Body of pancreas (tissue), 4 donors: ENCODE data around the gene CNIH1.

Source experiments
- CTCF ChIP-seq, 7 experiments: fragments of 450-650 bp in 4 of 7; fragments of 200-600 bp in 3 of 7; sonication (generic) in 3 of 7; IDR thresholded peaks; one replicate each; pipeline ENCODE4 v1.5.1; 2016 to 2019; ENCODE audit warnings: antibody characterized with exemption in 7 of 7
- POLR2A ChIP-seq, 3 donors: fragments of 450-650 bp; IDR thresholded peaks; one replicate each; pipeline ENCODE4 v1.6.1; 2016; ENCODE audit warnings: antibody characterized with exemption in 3 of 3, mild to moderate bottlenecking in 2 of 3

GRCh38 chr14:54489731-54490444, 48.7 kb upstream of the CNIH1 start:
- TF ChIP-seq POLR2A (IDR thresholded peaks at IDR 0.05) (no peak), CTCF (IDR thresholded peaks at IDR 0.05) (no peak)
